Stimulated activated CD8-positive, alpha-beta memory T cell treated with anti-CD3 and anti-CD28 coated beads, Interleukin-12 subunit alpha, Interleukin-12 subunit beta, amount 100 ng/mL, for 24 hours (primary cell): ENCODE results near the gene GULP1.

ENCODE experiments used
- DNase-seq: peaks from one replicate; pipeline ENCODE4 v3.0.0-alpha.2; 2020; ENCODE audit errors: extremely low read depth

GULP1 gene

DNA sequence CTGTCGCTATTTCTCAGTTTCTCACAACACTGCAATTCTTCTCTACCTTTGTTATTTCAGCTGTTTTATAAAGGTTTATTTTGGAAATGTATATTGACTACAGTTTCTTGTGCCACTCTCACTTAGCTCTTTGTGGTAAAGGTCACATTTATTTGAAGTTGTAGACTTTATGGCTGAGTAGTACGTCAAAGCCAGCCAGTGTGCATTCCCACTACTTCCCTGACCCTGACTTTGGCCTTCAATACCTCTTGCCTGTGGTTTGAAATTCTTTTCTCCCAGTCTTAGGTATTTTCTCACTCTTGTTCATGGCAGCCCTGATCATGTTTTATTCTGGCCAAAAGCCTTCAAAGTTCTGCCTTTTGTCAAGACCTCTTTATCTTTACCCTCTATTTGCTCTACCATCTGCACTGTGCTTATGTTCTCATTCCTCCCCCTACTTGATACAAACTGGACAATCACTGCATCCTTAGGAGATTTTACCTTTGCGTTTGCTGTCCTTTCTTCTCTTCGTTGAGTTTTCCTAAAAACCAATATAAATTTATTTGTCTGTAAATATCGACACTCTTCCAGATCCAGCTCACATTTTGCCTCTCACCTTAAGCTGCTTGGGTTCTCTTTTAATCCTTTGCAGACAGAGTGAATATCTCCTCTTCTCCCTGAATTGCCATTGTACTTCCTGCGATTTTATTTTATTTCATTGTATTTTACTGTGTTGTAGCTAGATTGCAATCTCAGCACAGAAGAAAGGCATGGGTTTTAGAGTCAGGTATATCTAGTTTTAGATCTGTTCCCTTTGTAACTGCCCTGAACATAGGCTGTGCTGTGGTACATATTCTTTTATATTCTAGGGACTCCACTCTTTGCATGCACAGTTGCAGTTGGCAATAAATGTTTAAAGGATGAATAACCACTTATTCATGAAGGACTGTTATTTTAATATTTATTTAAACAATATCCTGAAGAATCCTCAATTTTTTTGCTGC, 31.2 kb downstream of the GULP1 start:
- no peak for DNase-seq

DNA sequence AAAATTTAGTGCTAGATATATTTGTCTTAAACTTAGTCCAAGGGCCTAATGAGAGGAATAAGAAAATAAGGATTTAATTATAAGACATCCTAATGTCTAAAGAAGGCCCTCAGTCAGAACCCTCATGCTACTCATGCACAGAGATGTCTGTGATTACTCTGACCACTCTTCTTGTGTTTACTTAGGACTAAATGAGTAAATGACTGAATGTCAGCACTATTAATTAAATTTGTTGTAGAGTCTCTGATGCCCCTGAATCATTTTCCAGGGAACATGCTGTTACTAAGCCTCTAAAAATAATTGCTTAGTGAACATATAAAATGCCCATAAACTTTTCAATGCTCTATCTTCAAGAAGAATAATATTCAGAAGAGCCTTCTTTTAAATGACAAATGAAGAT, 32.4 kb downstream of the GULP1 start:
- no peak for DNase-seq

DNA sequence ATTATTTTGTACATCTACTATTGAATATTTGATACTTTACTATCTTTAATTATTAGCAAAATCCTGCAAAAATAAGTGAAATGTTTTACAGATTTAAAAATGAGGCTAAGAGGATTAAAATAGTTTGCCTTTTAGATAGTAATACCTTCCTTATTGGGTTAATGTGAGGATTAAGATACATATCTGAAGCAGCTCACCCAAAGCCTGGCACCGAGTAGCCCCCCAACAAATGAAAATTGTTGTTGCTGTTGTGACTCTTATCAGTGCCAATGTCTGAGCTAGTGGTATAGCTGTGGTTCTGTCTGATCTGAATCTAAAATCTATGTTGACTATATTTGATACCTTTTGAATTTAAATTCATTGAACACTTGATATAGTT, 34.6 kb downstream of the GULP1 start:
- no peak for DNase-seq

DNA sequence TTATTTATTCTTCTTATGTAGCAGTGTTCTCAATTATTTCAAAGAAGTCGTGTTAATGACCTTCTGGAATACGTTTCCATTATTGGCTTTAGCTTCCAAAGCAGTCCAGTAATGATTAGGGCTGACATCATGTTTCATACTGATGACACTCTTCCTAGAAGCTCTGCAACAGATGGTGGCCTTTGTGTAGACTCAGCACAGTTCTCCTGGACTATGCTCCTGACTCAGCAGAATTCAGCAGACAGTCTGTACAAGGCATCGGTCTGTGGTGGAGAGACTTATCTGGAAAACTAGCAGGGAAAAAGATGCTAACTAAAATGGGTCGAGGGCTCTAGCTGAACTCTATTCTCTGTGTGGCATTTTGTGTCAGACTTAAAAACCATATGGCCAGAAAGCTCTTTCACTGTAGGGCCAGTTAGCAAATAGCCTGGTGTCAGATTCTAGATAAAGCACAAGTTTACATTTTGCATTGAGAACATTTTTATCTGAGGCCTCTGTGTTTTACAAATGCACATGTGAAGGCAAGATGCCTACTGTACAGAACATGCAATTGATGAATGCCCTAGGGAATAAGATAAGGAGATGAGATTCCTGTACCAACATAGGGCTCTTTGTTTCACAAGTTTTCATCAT, 35.1 kb downstream of the GULP1 start:
- no peak for DNase-seq

DNA sequence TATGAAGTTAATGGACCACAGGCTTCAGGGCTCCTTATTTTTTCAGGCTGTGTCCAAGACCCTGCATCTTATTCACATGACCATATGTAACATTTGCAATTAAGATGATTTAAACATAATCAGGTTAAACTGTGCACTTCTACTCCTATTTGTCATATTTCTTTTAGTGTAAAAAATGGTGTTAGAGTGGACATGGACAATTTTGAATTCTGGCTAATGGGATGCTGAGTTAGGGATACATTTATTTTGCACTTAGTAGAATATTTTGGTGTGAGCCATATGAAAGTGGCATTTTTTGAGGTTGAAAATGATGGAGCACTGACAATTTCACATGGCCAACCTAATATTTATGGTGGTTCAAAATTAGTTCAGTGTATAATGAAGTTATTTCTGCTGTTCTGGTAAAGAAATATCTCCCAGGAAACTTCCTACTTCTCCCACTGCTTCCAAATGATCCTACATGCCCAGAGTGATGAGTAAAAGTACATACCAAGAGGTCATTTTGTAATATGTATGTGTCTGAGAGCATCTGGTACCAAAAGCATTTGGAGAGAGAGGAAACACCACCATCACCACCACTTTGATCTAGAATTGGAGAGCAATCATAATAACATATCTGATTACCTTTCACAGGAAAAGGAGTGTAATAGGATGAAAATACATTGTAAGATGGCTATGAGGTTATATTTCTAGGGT, 36.0 kb downstream of the GULP1 start:
- no peak for DNase-seq

DNA sequence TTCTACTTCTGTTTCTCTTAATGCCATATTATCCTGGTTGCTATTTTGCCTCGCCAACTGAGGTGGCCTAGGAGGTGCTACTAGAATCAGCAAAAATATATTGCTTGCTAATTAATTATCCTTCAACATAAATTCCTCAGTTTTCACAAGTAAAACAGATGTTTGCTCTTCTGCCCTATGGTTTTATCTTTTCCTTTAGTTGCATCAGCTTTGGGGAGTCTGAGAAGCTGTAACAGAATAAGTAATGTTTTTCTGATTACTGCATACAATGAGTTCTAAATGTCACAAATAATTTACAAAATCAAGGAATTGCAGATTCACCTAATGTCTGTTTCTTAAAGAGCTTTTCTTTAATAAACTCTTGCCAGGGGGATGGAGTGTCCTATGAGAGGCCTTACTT, 36.7 kb downstream of the GULP1 start:
- DNase-seq: no peak

DNA sequence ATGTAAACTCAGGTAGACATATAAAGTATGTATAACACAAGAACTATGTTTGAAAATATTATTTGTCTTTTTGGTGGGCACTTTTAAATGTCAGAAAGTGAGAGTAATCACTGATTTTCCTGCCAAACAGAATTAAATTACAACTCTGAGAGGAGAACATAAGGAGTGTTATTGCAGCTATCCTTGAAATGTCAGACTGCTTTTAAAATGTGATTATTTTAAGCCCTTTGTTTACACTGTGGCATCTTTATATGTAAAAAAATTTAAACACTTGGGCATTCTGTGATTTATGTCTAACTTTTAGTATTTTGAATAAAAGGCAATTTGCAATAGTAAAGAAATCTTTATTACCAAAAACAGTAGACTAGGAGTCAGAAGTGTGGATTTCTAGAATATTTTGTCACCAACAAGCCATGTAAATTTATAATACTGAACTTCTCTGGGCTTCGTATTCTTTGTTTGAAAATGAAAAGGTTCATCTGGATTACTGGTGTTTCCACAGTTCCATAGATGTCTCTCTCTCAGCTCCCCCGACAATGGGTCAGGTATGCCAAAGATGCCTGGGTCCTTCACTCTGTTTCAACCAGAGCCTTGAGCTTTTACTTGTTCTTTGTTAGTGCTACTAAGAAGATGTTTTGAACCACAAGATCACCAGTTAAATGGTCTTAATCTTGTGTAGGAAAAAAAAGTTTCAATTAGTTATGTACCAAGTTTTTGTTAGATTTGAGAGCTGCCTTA, 38.8 kb downstream of the GULP1 start:
- DNase-seq: no peak

DNA sequence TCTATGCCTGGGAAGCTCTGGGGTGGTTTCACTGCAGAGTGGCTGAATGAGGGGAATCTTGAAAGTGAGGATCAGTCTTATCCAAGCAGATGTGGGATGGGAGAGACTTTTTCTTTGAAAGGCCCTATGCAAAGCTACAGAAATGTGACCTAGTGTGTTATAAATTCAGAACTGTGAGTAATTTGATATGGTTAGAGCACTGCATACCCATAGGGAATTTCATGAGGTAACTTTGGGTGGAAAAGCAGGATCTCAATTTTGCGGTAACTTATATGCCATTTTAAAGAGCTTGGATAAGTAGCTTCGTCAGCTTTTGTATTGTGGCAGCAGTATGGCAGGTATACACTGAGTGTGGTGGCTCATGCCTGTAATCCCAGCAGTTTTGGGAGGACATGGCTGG, 40.9 kb downstream of the GULP1 start:
- DNase-seq: no peak

DNA sequence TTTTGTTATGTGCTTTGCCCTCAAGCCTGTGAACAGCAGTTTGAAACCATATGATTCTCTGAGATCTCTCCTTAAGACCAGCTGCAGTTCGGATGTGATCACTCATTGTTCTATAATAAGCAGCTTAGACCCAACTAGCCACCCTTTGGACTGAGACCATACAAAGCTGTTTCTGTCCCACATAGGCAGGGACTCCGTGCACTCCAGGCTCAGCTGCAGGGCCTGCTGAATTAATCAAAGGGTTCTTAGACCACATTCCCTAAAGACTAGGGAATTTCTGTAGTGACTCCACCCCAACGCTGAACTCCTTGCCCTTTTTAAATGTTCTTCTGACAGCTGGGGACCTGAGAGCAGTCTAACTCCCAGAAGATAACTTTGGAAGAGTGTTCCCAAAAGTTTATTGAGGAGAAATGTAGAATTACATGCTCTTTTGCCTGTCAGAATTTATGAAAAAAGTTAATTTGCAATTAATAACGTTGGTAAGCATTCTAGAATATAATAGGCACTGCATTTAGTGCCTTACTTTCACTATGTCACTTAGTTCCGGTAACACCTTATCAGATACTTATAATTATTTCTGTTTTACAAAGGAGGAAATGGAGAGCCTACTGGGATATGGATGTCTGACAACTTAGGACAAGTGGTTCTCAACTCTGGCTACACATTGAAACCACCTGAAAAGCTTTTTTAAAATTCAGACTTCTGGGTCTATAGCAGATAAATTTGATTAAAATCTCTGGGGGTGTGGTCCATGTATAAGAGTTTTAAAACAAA, 42.3 kb downstream of the GULP1 start:
- DNase-seq: no peak

DNA sequence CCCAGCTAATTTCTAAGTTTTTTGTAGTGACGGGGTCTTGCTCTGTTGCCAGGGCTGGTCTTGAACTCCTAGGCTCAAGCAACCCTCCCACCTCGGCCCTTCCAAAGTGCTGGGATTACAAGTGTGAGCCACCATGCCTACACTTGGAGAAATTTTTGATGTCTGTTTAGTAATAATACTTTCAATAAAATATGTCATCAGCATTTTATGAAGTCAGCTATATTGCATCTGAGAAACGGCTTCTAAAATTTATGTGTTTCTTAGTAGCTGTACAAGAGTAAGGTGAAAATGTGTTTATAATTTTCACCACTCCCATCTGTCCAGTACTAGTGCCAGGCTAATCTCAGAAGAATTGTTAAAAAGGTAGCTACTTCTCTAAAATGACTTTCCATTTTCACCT, 46.8 kb downstream of the GULP1 start:
- DNase-seq: no peak

DNA sequence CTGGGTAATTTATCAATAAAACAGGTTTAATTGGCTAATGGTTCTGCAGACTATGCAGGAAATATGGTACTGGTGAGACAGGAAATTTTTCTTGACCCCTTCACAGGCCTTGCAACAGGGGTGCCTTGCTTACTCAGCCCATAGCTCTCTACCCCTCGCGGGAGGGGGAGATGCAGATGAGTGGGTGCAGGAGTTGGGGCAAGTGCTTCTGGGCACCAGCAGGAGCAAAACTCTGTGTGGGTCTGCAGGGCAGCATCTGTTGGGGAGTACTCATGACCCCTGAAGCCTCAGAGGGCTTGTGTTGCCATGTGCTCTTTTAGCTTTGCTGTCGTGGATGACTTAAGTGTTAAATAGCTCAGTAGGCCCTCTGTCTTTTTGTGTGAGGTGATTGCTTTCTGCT, 48.6 kb downstream of the GULP1 start:
- no peak for DNase-seq

DNA sequence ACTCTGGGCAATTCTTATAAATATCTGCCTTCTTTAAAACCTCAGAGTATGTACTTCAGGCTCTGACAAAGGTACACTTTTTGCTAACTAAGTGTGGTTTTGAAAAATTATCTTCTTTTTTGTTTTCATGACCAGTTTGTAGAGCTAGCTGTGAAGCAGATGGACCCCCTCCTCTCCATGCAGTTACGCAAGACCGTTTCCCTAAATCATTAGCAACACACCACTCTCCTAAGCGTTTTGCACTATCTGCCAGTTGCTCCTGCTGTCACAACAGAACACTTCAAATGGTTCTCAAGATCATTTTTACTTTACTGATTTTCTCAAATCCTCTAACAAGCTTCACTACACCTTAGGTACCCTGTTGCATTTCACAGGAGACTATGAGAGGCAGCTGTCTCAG, 53.3 kb downstream of the GULP1 start:
- no peak for DNase-seq

DNA sequence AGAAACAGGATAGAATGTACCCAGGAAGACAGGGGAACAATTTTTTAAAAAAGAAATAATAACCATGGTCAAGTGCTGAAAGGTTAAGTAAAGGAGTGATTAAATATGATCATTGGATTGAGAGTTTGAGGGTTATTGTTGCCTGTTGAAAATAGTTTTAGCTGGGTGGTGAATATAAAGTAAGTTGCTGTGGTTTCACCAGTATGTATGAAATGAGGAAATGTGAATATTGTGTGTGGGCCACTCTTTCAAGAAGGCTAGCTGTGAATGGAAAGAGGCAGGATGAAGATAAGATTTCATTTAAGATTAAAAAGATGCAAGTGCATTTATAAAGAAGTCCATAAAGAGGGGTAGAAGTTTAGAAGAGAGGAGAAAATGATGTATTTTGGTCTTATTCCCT, 53.8 kb downstream of the GULP1 start:
- DNase-seq: no peak

DNA sequence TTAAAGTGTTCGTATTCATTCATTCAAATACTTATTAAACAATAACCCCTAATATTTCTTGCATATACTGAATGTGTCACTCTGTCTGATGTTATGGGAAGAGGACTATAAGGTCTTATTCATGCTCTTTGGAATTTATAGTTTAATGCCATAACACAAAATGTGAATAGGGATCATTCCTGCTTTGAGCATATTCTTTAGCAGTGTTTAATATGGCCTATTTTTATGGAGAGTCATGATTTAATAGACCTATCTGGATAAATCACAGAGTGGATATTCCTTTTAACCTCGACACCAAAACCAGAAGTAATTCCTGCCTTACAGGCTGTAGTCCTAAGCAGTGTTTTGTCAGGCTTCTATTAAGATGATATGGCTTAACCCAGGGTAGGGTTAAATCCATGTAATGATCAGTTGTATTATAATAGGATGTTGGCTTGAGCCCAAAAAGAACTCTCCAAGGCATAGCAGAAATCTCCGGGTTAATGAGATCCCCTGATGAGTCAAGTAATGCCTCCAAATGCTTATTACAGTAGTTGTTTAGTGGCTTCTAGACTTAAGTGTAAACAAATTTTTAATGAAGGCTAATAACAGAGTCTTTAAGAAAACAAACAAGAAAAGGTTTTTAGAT, 54.3 kb downstream of the GULP1 start:
- no peak for DNase-seq

DNA sequence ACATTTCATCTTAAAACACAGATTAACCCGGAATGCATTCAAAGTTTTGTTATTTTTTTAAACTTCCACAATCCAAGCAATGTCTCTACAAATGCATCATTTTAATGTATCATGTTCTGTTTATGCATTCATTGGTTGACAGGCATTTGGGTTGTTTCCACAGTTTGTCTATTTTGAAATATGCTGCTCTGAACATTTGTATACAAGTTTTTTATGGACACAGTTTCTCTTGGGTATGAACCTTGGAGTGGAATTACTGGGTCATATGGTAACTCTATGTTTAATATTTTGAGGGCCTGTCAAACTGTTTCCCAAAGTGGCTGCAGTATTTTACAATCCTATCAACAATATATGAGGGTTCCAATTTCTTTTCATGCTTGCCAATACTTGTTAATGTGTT, 57.3 kb downstream of the GULP1 start:
- no peak for DNase-seq

DNA sequence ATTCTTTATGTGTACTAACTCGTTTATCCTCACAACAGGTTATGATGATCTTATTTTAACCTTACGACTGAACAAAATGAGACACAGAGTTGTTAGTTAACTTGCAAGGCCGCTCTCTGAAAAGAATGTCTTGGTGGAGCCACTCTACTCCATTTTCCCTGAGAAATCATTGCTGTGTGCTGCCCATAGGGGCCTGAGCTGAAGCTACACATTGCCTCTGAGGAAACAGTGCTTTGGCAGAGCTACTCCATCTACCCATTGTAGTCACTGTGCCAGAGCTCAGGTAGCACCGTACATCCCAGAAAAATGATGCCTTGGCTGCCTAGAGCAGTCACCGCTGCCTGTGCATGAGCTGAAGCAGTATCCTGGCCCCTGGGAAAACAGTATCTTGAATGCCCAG, 61.6 kb downstream of the GULP1 start:
- no peak for DNase-seq

DNA sequence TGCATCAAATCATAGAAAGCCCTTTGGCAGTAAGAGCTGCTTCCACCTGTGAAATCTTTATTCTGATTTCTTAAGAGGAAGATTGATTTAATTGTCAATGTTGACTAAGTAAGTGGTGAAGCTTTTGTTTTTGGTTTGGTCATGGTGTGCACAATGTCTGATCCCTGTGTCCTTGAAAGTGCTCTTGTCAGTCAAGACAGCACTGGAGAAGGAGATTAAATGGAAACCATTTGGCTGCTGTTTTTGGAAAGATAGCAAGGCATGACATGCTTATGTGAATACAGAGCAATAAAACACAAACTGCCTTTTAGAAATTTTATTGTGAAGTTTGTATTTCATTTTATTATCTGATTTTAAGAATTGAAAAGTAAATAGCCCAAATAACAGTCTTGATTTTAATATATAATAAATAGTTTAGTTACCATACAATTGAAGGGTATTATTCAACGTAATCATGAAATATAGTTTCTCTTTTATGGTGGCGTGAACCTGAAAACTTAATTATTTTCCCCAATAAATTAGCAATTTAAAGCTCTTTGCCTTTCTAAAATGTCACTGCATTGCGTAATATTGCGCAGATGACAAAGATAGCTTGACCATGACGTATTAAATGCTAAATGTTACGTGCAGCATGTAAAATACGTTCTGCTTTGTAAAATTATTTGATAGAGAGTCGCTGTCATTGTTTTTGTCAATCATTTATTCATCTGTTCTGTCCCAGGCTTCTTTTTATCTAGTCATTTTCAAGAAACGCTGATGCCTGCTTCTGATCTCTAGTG, 69.0 kb downstream of the GULP1 start:
- DNase-seq: no peak

DNA sequence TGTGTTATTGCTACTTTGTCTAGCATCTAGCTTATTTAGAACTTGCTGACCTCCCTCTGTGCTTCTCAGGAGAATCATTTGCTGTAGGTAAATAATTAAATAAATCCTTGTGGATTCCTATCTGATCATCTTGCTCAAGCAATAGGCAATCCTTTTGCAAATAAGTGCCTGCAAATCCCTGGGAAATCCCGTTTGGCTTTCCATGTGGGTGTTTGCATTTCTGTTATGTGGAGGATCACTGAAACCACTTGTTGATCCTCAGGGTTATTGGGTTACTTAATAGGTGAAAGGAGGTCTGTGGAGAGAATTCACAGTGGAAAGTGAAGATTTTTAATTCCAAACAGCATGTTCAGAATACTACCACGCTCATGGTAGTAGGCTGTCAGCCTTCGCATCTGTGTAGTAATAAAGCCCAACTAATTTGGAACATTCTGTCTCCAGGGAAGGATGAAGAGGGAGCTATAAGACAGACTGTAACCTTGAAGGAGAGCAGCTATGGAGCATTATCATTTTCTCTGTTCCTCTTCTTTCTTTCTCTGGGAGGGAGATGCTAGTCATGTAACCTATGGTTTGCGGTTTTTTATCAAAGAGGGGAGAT, 72.5 kb downstream of the GULP1 start:
- no peak for DNase-seq

DNA sequence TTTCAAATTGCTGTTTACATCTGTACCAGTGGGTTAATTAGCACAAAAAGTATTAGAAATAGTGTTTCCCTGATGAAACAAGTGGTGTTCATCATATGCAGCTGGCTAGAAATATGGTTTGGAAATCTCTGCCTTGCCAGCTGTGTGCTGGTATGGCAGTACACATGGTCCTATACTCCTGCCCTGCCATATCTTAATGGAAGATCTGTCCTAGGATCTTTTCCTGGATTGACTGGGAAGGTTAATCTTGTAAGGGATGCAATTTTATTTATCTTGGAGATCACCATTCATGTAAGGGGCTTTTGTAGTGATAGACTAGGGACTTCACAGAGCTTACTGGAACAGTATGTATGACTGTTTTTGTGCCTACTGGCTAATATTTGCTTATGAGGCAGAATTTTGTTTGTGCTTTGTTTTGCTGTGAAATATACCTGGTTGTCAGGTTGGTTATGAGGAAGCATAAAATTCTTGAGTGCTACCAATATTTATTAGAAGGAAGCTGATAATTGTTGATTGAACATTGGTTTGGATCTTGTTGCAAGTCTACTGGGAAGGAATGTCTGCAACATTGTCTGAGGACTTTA, 73.5 kb downstream of the GULP1 start:
- DNase-seq: no peak
